Brain microvascular endothelial cell (primary cell): ENCODE measurements around the gene CR1.
A peak's percentile ranks its signal among the peaks of the same experiment; 100 is the strongest.

Experiments
- DNase-seq: peaks from one replicate; pipeline ENCODE4 v3.0.0-alpha.2; 2020
- H3K27ac ChIP-seq: fragments of 250-450 bp; sonication (Bioruptor Pico); 2 replicates; pipeline ENCODE4 v1.5.1; 2020; ENCODE audit warnings: mild to moderate bottlenecking, moderate library complexity
- H3K27me3 ChIP-seq: fragments of 250-450 bp; sonication (Bioruptor Pico); replicated peaks from 2 replicates; pipeline ENCODE4 v1.5.1; 2020; ENCODE audit warnings: mild to moderate bottlenecking
- H3K36me3 ChIP-seq: fragments of 250-450 bp; sonication (Bioruptor Pico); replicated peaks from 2 replicates; pipeline ENCODE4 v1.5.1; 2020; ENCODE audit warnings: mild to moderate bottlenecking
- H3K4me3 ChIP-seq: 2 replicates; pipeline ENCODE4 v1.5.1; 2011; ENCODE audit warnings: low read depth, mild to moderate bottlenecking, control low read depth, low read length, moderate library complexity
- CTCF ChIP-seq: IDR thresholded peaks from 2 replicates; pipeline ENCODE4 v1.5.1; 2011; ENCODE audit warnings: low read depth, mild to moderate bottlenecking, moderate library complexity, low read length, control low read depth, inconsistent platforms; ENCODE audit errors: missing control alignments
- in situ Hi-C: cut with HindIII; loops from 2 replicates; pipeline ENCODE4 v1.10.0; 2017; ENCODE audit warnings: low sequenced_read_pairs, low pct_ligation_motif_present

CR1 gene

GRCh38 chr1:207497941-207498340 lies 2.0 kb downstream of the CR1 start:
- Histone ChIP-seq H3K4me3 (no peak overlapping the region), H3K27me3 (peaks cover 50% of the 10 kb centered on the region), H3K27ac (no peak overlapping the region), H3K36me3 (no peaks in the 10 kb centered on the region)
- no peak for DNase-seq
- in situ Hi-C loops = no loop called here
- no peak for TF ChIP-seq CTCF

GRCh38 chr1:207499573-207499972 lies 3.6 kb downstream of the CR1 start:
- in situ Hi-C loops = no loop called here
- peaks cover 51% of the 10 kb centered on the region for H3K27me3 ChIP-seq
- no peaks in the 10 kb centered on the region for H3K36me3 ChIP-seq
- no peak overlapping the region for H3K4me3 ChIP-seq
- DNase-seq = peak; percentile 78
- peak; percentile 83 for TF ChIP-seq CTCF
- H3K27ac ChIP-seq = no peak overlapping the region

- TF ChIP-seq CTCF = no peak
- peaks cover 49% of the 10 kb centered on the region for H3K27me3 ChIP-seq
- H3K27ac ChIP-seq = no peak overlapping the region
- DNase-seq = no peak
- in situ Hi-C loops = no loop called here
- no peaks in the 10 kb centered on the region for H3K36me3 ChIP-seq
- no peak overlapping the region for H3K4me3 ChIP-seq
These were observed 4.3 kb downstream of the CR1 start for GRCh38 chr1:207500306-207500705.

GRCh38 chr1:207501071-207501470 lies 5.1 kb downstream of the CR1 start:
- TF ChIP-seq CTCF = no peak
- Histone ChIP-seq H3K27ac (no peak overlapping the region), H3K27me3 (peaks cover 45% of the 10 kb centered on the region), H3K36me3 (no peaks in the 10 kb centered on the region), H3K4me3 (no peak overlapping the region)
- no peak for DNase-seq
- in situ Hi-C loops = no loop called here

GRCh38 chr1:207502726-207503125 lies 6.8 kb downstream of the CR1 start:
- peaks cover 30% of the 10 kb centered on the region for H3K27me3 ChIP-seq
- no peak overlapping the region for H3K4me3 ChIP-seq
- DNase-seq = no peak
- TF ChIP-seq CTCF = no peak
- in situ Hi-C loops = no loop called here
- no peaks in the 10 kb centered on the region for H3K36me3 ChIP-seq
- H3K27ac ChIP-seq = no peak overlapping the region

- TF ChIP-seq CTCF = no peak
- DNase-seq = no peak
- no peaks in the 10 kb centered on the region for H3K36me3 ChIP-seq
- in situ Hi-C loops = no loop called here
- H3K27ac ChIP-seq = no peak overlapping the region
- H3K27me3 ChIP-seq = peaks cover 24% of the 10 kb centered on the region
- no peak overlapping the region for H3K4me3 ChIP-seq
These were observed 8.0 kb downstream of the CR1 start for GRCh38 chr1:207503950-207504349.
